GM23338 (cell line): Measurements from ENCODE around the gene MOB3C. TPM values are rescaled to one million over a fixed set of nuclear protein-coding genes. Genes with fewer than 3 reads are reported as not detected.

Experiments used
- polyA plus RNA-seq: library from polyadenylated mRNA; unstranded; fragments of >200 nt; fragmentation: Nextera tagmentation; extraction: Ambion mirVana; gene quantifications from 2 replicates; pipeline ENCODE4 v1.2.1, GENCODE V29; 2016
- total RNA-seq: library from RNA; depleted of rRNA; stranded (reverse); fragments of >200 nt; shearing (Covaris generic); gene quantifications from 2 replicates; pipeline ENCODE4 v1.2.3, GENCODE V29; 2014; rRNA removed

MOB3C gene
- total and polyA plus RNA-seq, 2 experiments from 2014 or later = 1.1 to 6.2 TPM

Other genes with a start within 250 kb of the MOB3C start
- gene FAAH, start 222.5 kb downstream of the MOB3C start, total RNA-seq = 17.9 and 24.0 TPM in 2 replicates
- 10.7 and 12.3 TPM in 2 replicates for gene FAAH, start 222.5 kb downstream of the MOB3C start, polyA plus RNA-seq
- gene DMBX1, start 127.0 kb downstream of the MOB3C start, total RNA-seq = not detected in 2 replicates
- gene DMBX1, start 127.0 kb downstream of the MOB3C start, polyA plus RNA-seq = 0.11 TPM in 1 of 2 replicates, not detected in the other
- not detected in 2 replicates for gene KNCN, start 65.2 kb downstream of the MOB3C start, total RNA-seq
- not detected in 2 replicates for gene KNCN, start 65.2 kb downstream of the MOB3C start, polyA plus RNA-seq
- gene MKNK1, start 12.5 kb downstream of the MOB3C start, total RNA-seq = 9.7 and 11.8 TPM in 2 replicates
- 15.3 and 20.5 TPM in 2 replicates for gene MKNK1, start 12.5 kb downstream of the MOB3C start, polyA plus RNA-seq
- 45.9 and 67.6 TPM in 2 replicates for gene ATPAF1, start 51.6 kb upstream of the MOB3C start, total RNA-seq
- gene ATPAF1, start 51.6 kb upstream of the MOB3C start, polyA plus RNA-seq = 35.9 and 41.2 TPM in 2 replicates
- not detected in 2 replicates for gene TEX38, start 55.0 kb upstream of the MOB3C start, total RNA-seq
- 0.37 TPM in 1 of 2 replicates, not detected in the other for gene TEX38, start 55.0 kb upstream of the MOB3C start, polyA plus RNA-seq
- 48.7 and 49.0 TPM in 2 replicates for gene EFCAB14, start 102.3 kb upstream of the MOB3C start, total RNA-seq
- gene EFCAB14, start 102.3 kb upstream of the MOB3C start, polyA plus RNA-seq = 20.8 and 23.3 TPM in 2 replicates
- gene CYP4B1, start 182.2 kb upstream of the MOB3C start, total RNA-seq = 0.16 TPM in 1 of 2 replicates, not detected in the other
- gene CYP4B1, start 182.2 kb upstream of the MOB3C start, polyA plus RNA-seq = not detected in 2 replicates